SKM-1 (cell line): ENCODE measurements around the gene EEF2K.
"Not testable (repeated sequence)": the region's sequence is repeated elsewhere in the genome, so short reads cannot be mapped to it uniquely, and the experiment has no call there.

ENCODE experiments used
- DNase-seq: peaks from one replicate; lab custom pipeline; 2025; ENCODE audit not compliant: unreplicated experiment; lab: John Stamatoyannopoulos, UW

The EEF2K gene

GRCh38 chr16:22292320-22292719 is 86.2 kb downstream of the EEF2K start:
- DNase-seq = no peak

- DNase-seq = no peak
Measured at GRCh38 chr16:22293137-22294106, 87.3 kb downstream of the EEF2K start.

- DNase-seq = no peak
Measured at GRCh38 chr16:22296225-22297113, 90.4 kb downstream of the EEF2K start.

GRCh38 chr16:22297114-22297870 is 91.2 kb downstream of the EEF2K start, which contains the start of gene POLR3E:
Gene POLR3E (plus strand): TSS chr16:22297409. CDS start chr16:22302969, 5,560 bp downstream.
- DNase-seq = peak; percentile 89

GRCh38 chr16:22297871-22298733 is 92.0 kb downstream of the EEF2K start:
- peak; percentile 62 for DNase-seq

GRCh38 chr16:22299036-22299435 is 93.0 kb downstream of the EEF2K start:
- no peak for DNase-seq

DNA sequence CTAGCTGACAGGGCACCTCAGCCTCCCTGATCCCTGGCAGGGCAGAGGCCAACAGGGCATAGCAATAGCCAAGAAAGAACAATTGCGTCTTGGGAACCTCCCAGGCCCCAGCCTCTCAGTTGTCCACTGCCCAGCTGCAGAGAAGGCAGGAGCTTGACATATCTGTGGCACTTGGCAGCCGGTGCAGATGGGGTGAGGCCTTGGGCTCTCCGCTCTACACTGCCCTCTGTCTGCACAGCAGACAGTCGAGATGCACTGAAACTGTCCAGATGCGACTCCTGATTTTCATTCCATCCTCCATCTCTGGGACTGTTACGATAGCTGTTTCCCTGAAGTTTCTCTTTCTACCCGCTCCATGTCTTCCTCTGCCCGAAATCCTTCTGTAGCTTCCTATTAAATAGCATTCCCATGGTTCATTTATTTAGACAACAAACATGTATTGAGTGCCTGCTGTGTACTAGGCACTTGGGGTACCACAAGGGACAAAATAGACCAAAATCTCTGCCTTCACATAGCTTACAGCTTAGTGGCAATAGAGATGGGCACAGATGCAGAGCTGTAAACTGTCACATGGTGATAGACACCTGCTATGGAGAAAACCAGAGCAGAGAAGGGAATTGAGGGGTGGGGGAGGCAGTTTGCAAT is 94.5 kb downstream of the EEF2K start:
- DNase-seq = no peak

GRCh38 chr16:22301423-22301822 is 95.3 kb downstream of the EEF2K start:
- DNase-seq = not testable (repeated sequence)

DNA sequence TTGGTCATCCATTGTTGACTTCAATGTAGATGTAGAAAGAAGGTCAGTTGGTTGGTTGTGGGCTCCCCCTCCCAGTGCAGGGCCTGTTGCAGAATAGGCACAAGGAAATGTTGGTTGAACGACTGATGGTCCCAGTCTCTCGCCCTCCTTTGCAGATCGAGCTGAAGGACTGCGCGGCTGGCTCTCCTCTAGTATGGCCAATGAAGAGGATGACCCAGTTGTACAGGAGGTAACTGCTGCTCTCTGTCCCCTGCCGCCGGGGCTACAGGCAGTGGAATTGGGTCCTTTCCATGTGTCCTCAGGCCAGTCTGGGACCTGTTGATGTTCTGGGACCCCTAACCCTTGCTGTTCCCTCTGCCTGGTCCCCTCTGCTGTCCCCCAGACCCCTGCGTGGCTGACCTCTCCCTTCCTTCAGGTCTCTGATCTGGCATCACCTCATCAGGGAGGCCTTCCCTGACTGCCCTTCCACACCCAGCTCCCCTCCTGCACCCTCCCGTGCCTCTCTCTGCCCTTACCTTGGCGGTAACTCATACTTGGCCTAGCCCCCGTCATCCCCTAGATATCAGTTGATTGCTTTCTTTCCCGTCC is 96.8 kb downstream of the EEF2K start:
- DNase-seq = no peak

GRCh38 chr16:22304411-22304810 is 98.3 kb downstream of the EEF2K start:
- no peak for DNase-seq

- no peak for DNase-seq
Measured at GRCh38 chr16:22306788-22307187, 100.7 kb downstream of the EEF2K start.

DNA sequence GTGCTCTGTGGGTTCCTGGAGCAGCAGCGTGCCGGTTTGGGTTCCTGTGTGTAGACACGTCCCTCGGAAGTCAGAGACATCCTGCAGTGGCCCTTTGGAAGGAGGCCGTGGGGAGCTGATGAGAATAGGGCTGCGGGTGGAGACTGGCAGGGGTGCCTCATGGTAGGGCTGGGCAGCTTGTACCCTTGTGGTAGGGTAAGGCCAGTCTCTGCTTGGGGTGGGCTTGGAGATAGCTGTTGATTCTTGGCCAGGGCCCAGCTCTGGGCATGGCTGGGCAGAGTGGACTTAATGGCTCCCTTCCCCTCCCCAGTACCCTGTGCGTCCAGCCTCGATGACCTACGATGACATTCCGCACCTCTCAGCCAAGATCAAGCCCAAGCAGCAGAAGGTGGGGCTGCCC is 101.8 kb downstream of the EEF2K start:
- no peak for DNase-seq

- DNase-seq = no peak
Measured at GRCh38 chr16:22308824-22309520, 102.9 kb downstream of the EEF2K start.

DNA sequence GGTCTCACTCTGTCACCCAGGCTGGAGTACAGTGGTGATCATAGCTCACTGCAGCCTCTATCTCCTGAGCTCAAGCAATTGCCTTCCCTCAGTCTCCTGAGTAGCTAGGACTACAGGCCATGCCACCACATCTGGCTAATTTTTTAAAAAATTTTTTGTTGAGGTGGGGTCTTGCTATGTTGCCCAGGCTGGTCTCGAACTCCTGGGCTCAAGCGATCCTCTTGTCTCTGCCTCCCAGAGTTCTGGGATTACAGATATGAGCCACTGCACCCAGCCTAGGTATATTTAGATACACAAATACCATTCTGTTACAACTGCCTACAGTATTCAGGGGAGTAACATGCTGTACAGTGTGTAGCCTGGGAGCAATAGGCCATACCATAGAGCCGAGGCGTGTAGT is 105.4 kb downstream of the EEF2K start:
- no peak for DNase-seq

- DNase-seq = no peak
Measured at GRCh38 chr16:22312897-22313781, 107.1 kb downstream of the EEF2K start.

GRCh38 chr16:22313876-22314470 is 107.9 kb downstream of the EEF2K start:
- DNase-seq = no peak
